ENCODE measurements around the gene KCNJ1.
A peak's percentile ranks its signal among the peaks of the same experiment; 100 is the strongest.

KCNJ1 gene

GRCh38 chr11:128884703-128885338, 17.7 kb upstream of the KCNJ1 start:
- Histone ChIP-seq H3K36me3 (no peaks in the 10 kb centered on the region), H3K27ac (no peak overlapping the region), H3K4me2 (no peak overlapping the region), H3K4me3 (no peak overlapping the region), H4K20me1 (peaks cover 8% of the 10 kb centered on the region), H3K27me3 (peaks cover 25% of the 10 kb centered on the region), H3K9me3 (no peaks in the 10 kb centered on the region), H3K9ac (no peak overlapping the region), H3K4me1 (peaks cover 2% of the 10 kb centered on the region)
- no peak for TF ChIP-seq Cebpa-rat (IDR thresholded peaks at IDR 0.05)

GRCh38 chr11:128884054-128884453, 17.0 kb upstream of the KCNJ1 start:
- no peak overlapping the region for H3K27ac ChIP-seq
- no peak overlapping the region for H3K4me2 ChIP-seq
- H3K27me3 ChIP-seq = peaks cover 17% of the 10 kb centered on the region
- H3K9ac ChIP-seq = no peak overlapping the region
- peaks cover 9% of the 10 kb centered on the region for H3K4me1 ChIP-seq
- no peaks in the 10 kb centered on the region for H3K36me3 ChIP-seq
- peaks cover under 1% of the 10 kb centered on the region; the same call in 1 of the 2 replicates for H4K20me1 ChIP-seq
- no peak overlapping the region for H3K4me3 ChIP-seq
- no peaks in the 10 kb centered on the region for H3K9me3 ChIP-seq
- no peak for TF ChIP-seq Cebpa-rat (IDR thresholded peaks at IDR 0.05)

- H3K27ac ChIP-seq = no peak overlapping the region
- H3K4me1 ChIP-seq = peaks cover 9% of the 10 kb centered on the region
- no peak overlapping the region for H3K4me3 ChIP-seq
- H3K4me2 ChIP-seq = no peak overlapping the region
- TF ChIP-seq Cebpa-rat (IDR thresholded peaks at IDR 0.05) = no peak
- H4K20me1 ChIP-seq = no peaks in the 10 kb centered on the region; the same call in 1 of the 2 replicates
- 0 out of 2 replicates have a peak, but pooled peaks cover under 1% of the 10 kb centered on the region for H3K27me3 ChIP-seq
- no peak overlapping the region for H3K9ac ChIP-seq
- H3K9me3 ChIP-seq = no peaks in the 10 kb centered on the region
- H3K36me3 ChIP-seq = no peaks in the 10 kb centered on the region
These were observed 15.4 kb upstream of the KCNJ1 start for GRCh38 chr11:128882451-128882850.

GRCh38 chr11:128881221-128881620, 14.1 kb upstream of the KCNJ1 start:
- H3K9ac ChIP-seq = no peak overlapping the region
- H3K9me3 ChIP-seq = no peaks in the 10 kb centered on the region
- peaks cover 9% of the 10 kb centered on the region for H3K4me1 ChIP-seq
- no peaks in the 10 kb centered on the region for H3K27me3 ChIP-seq
- H4K20me1 ChIP-seq = no peaks in the 10 kb centered on the region; the same call in 1 of the 2 replicates
- no peak for TF ChIP-seq Cebpa-rat (IDR thresholded peaks at IDR 0.05)
- H3K4me2 ChIP-seq = no peak overlapping the region
- H3K27ac ChIP-seq = no peak overlapping the region
- no peak overlapping the region for H3K4me3 ChIP-seq
- H3K36me3 ChIP-seq = no peaks in the 10 kb centered on the region

GRCh38 chr11:128879817-128880216, 12.7 kb upstream of the KCNJ1 start:
- H3K4me1 ChIP-seq = peaks cover 10% of the 10 kb centered on the region
- TF ChIP-seq Cebpa-rat (IDR thresholded peaks at IDR 0.05) = no peak
- no peak overlapping the region for H3K4me3 ChIP-seq
- no peaks in the 10 kb centered on the region for H3K36me3 ChIP-seq
- no peak overlapping the region for H3K9ac ChIP-seq
- H3K9me3 ChIP-seq = no peaks in the 10 kb centered on the region
- H3K4me2 ChIP-seq = peak overlapping the region; percentile 30
- H3K27me3 ChIP-seq = no peaks in the 10 kb centered on the region
- no peaks in the 10 kb centered on the region for H4K20me1 ChIP-seq
- no peak overlapping the region for H3K27ac ChIP-seq

- H3K4me2 ChIP-seq = no peak overlapping the region
- H3K36me3 ChIP-seq = no peaks in the 10 kb centered on the region
- no peak overlapping the region for H3K9ac ChIP-seq
- H4K20me1 ChIP-seq = no peaks in the 10 kb centered on the region
- no peaks in the 10 kb centered on the region for H3K9me3 ChIP-seq
- H3K4me3 ChIP-seq = no peak overlapping the region
- no peaks in the 10 kb centered on the region for H3K27me3 ChIP-seq
- H3K4me1 ChIP-seq = peaks cover 19% of the 10 kb centered on the region
- TF ChIP-seq Cebpa-rat (IDR thresholded peaks at IDR 0.05) = no peak
- H3K27ac ChIP-seq = no peak overlapping the region
These were observed 11.4 kb upstream of the KCNJ1 start for GRCh38 chr11:128878455-128878854.

GRCh38 chr11:128877726-128878125, 10.6 kb upstream of the KCNJ1 start:
- no peak for TF ChIP-seq Cebpa-rat (IDR thresholded peaks at IDR 0.05)
- no peak overlapping the region for H3K9ac ChIP-seq
- peaks cover 26% of the 10 kb centered on the region for H3K4me1 ChIP-seq
- H3K4me3 ChIP-seq = no peak overlapping the region
- H3K27ac ChIP-seq = no peak overlapping the region
- no peaks in the 10 kb centered on the region for H3K27me3 ChIP-seq
- no peaks in the 10 kb centered on the region for H3K9me3 ChIP-seq
- no peak overlapping the region for H3K4me2 ChIP-seq
- H4K20me1 ChIP-seq = no peaks in the 10 kb centered on the region
- no peaks in the 10 kb centered on the region for H3K36me3 ChIP-seq

- no peak overlapping the region for H3K4me2 ChIP-seq
- H3K9ac ChIP-seq = no peak overlapping the region
- no peak overlapping the region for H3K4me3 ChIP-seq
- peaks cover 29% of the 10 kb centered on the region for H3K4me1 ChIP-seq
- no peaks in the 10 kb centered on the region for H3K9me3 ChIP-seq
- no peak overlapping the region for H3K27ac ChIP-seq
- H4K20me1 ChIP-seq = no peaks in the 10 kb centered on the region
- no peaks in the 10 kb centered on the region for H3K36me3 ChIP-seq
- no peaks in the 10 kb centered on the region for H3K27me3 ChIP-seq
- no peak for TF ChIP-seq Cebpa-rat (IDR thresholded peaks at IDR 0.05)
These were observed 9.1 kb upstream of the KCNJ1 start for GRCh38 chr11:128876133-128876650.

- no peak overlapping the region for H3K4me3 ChIP-seq
- peaks cover 23% of the 10 kb centered on the region for H3K4me1 ChIP-seq
- H3K27ac ChIP-seq = no peak overlapping the region
- H3K9me3 ChIP-seq = no peaks in the 10 kb centered on the region
- H3K9ac ChIP-seq = no peak overlapping the region
- H3K4me2 ChIP-seq = peak overlapping the region; percentile 10
- no peaks in the 10 kb centered on the region for H3K27me3 ChIP-seq
- TF ChIP-seq Cebpa-rat (IDR thresholded peaks at IDR 0.05) = no peak
- H3K36me3 ChIP-seq = no peaks in the 10 kb centered on the region
- no peaks in the 10 kb centered on the region for H4K20me1 ChIP-seq
These were observed 7.3 kb upstream of the KCNJ1 start for GRCh38 chr11:128874427-128874826.

GRCh38 chr11:128872594-128872993, 5.5 kb upstream of the KCNJ1 start:
- no peak for TF ChIP-seq Cebpa-rat (IDR thresholded peaks at IDR 0.05)
- Histone ChIP-seq H3K36me3 (no peaks in the 10 kb centered on the region), H3K9me3 (no peaks in the 10 kb centered on the region), H3K9ac (no peak overlapping the region), H3K27ac (no peak overlapping the region), H4K20me1 (no peaks in the 10 kb centered on the region), H3K27me3 (no peaks in the 10 kb centered on the region), H3K4me3 (no peak overlapping the region), H3K4me1 (peaks cover 20% of the 10 kb centered on the region), H3K4me2 (peak overlapping the region; percentile 23)

Data from BLaER1 (cell line).